GM12874 (cell line): ENCODE results near the gene MRPS18A.

Experiments used
- CTCF ChIP-seq: IDR thresholded peaks from 2 replicates; pipeline ENCODE4 v1.5.1; 2011; ENCODE audit warnings: low read depth, mild to moderate bottlenecking, control low read depth, low read length, moderate library complexity; ENCODE audit not compliant: insufficient read depth

The MRPS18A gene

DNA sequence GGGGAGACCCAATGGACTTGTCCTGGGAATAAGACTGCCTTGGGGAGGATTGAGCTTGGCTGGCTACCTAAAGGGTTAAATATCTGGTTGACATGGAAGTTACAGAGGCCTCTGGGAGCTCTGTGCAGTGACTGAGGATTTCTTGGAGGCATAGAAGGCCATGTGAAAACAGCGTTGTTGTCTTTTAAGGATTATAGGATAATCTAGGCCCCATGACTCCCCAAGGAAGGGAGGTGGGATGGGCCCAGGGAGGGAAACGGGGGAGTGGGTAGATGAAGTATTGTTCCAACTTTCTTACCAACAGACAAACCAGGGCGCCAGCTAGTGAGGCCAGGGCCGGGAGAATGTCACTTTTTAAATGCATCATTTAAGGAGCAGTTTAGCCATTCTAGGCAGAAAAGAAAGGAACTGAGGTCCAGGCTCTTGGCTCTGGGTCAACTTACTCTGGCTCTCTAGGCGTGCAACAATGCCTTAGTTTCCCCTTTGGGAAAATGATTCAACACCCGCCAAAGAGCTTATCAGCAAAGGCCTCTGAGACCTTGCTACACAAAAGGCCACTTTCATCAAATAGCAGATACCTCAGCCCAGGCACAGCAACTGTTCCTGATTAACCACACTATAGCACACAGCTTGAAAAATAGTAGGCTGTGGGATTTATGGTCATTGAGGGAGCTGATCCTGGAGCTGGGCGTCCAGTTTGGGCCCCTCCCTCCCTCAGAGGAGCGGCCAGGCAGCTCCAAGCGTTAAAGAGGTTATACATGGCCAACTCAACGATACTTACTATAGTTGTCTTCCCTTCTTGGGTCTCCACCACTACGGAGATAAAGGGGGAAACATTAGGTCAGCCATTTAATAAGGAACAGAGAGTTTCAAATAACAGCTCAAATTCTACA lies 7.0 kb downstream of the MRPS18A start:
- TF ChIP-seq CTCF: no peak

DNA sequence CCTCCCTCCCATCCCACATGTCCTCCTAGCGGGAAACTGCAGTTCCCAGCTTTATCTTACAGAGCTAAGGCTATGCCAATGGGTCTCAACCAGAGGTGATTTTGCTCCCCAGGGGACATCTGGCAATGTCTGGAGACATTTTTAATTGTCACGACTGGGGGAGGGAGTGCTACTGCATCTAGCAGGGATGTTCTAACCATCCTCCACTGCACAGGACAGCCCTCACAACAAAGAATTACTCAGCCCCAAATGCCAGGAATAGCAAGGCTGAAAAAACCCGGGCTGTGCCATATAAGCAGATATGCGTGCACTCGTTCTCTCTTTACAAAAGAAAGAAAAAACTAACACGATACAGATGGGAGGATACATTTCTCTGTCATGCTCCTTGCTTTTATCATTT lies 8.5 kb downstream of the MRPS18A start:
- TF ChIP-seq CTCF: no peak

DNA sequence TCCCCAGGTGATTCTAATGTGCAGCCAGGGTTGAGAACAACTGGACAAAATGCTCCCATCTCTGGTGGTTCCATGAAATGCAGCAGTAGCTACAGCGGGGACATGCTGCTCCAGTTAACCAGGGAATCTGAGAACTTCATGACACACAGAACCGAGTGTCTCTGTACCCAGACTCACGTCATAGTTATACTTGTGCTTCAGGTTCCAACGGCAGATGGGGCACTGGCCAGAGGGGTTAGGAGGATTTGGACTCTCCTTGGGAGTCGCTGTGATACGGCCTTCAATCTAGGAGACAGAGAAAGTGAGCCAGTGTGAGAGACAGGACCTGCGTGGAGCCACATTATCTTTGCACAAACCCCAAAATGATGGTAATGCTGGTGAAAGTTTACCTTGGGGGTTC lies 9.2 kb downstream of the MRPS18A start:
- no peak for TF ChIP-seq CTCF

- no peak for TF ChIP-seq CTCF
Measured at GRCh38 chr6:43677759-43678158, 9.8 kb downstream of the MRPS18A start.

GRCh38 chr6:43676962-43677606 lies 10.5 kb downstream of the MRPS18A start:
- no peak for TF ChIP-seq CTCF

GRCh38 chr6:43674921-43675320 lies 12.7 kb downstream of the MRPS18A start:
- no peak for TF ChIP-seq CTCF

DNA sequence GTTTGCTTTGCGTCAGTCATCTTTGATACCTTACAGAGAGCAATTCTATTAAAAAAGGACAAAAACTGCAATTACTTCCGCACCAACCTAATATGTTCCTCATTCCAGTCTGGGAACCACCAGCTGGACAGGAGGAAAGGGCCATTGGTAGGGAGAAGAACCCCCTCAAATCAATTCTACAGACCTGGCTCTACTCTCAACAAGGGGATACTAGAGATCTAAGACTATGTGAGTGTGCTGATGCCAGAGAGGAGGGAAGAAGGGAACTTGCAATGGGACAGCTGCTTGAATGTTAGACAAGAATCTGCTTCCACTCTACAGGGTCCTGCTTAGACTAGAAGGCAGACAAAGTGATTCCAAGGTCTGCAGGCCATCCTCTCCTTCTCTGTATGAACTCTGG lies 13.3 kb downstream of the MRPS18A start:
- no peak for TF ChIP-seq CTCF
